H1 (cell line): ENCODE measurements around the gene TMED4. TPM values are rescaled to one million over a fixed set of nuclear protein-coding genes. Genes with fewer than 3 reads are reported as not detected.

Source experiments
- CTCF ChIA-PET: fragments of 300-600 bp; sonication (Branson Sonifier 250); formaldehyde crosslinking; loops from one replicate; lab custom pipeline; 2021; ENCODE audit not compliant: partially characterized antibody; lab: Charles Lee
- POLR2A ChIA-PET: fragments of 300-600 bp; sonication (Branson Sonifier 250); formaldehyde crosslinking; loops from one replicate; lab custom pipeline; 2021; ENCODE audit warnings: inconsistent platforms; ENCODE audit not compliant: partially characterized antibody; lab: Charles Lee
- DNase-seq, 2 experiments: peaks; one replicate each; pipeline versions ENCODE4 v3.0.0 to v3.0.0-alpha.2; 2010 to 2022; ENCODE audit warnings: low spot score in 2 of 2, low read depth in 1 of 2, mixed read lengths in 1 of 2
- FAIRE-seq: peaks from 2 replicates; lab custom pipeline; 2011; peaks lifted over from hg19 to GRCh38; lab: Jason Lieb, UNC
- H2AFZ ChIP-seq: 2 replicates; pipeline ENCODE4 v1.8.1; 2012; ENCODE audit warnings: low read length, inconsistent platforms
- H2AK5ac ChIP-seq: 2 replicates; pipeline ENCODE4 v1.6.1; 2013; ENCODE audit warnings: low read depth, low read length
- H2BK120ac ChIP-seq: replicated peaks from 2 replicates; pipeline ENCODE3; 2013; ENCODE audit warnings: low read depth, low read length, inconsistent platforms
- H2BK12ac ChIP-seq: 2 replicates; pipeline ENCODE4 v1.6.1; 2013; ENCODE audit warnings: low read depth, low read length
- H2BK15ac ChIP-seq: 2 replicates; pipeline ENCODE4 v1.6.1; 2013; ENCODE audit warnings: low read length
- H2BK20ac ChIP-seq: 2 replicates; pipeline ENCODE4 v1.6.1; 2013; ENCODE audit warnings: low read length
- H2BK5ac ChIP-seq: 2 replicates; pipeline ENCODE4 v1.6.1; 2013; ENCODE audit warnings: low read depth, low read length
- H3K14ac ChIP-seq: 2 replicates; pipeline ENCODE4 v1.6.1; 2013; ENCODE audit warnings: inconsistent platforms; ENCODE audit not compliant: insufficient read length
- H3K18ac ChIP-seq: 2 replicates; pipeline ENCODE4 v1.6.1; 2013; ENCODE audit warnings: low read length; ENCODE audit errors: extremely low read depth
- H3K23ac ChIP-seq: 2 replicates; pipeline ENCODE4 v1.6.1; 2013; ENCODE audit warnings: inconsistent platforms; ENCODE audit not compliant: insufficient read length
- H3K23me2 ChIP-seq: 2 replicates; pipeline ENCODE4 v1.6.1; 2013; ENCODE audit warnings: low read depth, low read length
- H3K27ac ChIP-seq: 2 replicates; pipeline ENCODE4 v1.6.1; 2011; ENCODE audit warnings: low read depth, low read length, inconsistent platforms
- H3K27me3 ChIP-seq, 4 experiments: replicated peaks in 1 of 4; 1 replicate in 1 of 4; 2 replicates in 3 of 4; pipeline versions ENCODE4 v1.6.1 to v1.8.1; 2011 to 2013; ENCODE audit warnings: low read length in 3 of 4, mild to moderate bottlenecking in 3 of 4, inconsistent platforms in 2 of 4, mixed read lengths in 2 of 4, moderate library complexity in 1 of 4; ENCODE audit not compliant: control insufficient read depth in 3 of 4, insufficient read depth in 3 of 4; ENCODE audit errors: extremely low read depth in 1 of 4
- H3K36me3 ChIP-seq, 4 experiments: 2 replicates each; pipeline versions ENCODE4 v1.6.1 to v1.8.1; 2011 to 2013; ENCODE audit warnings: mild to moderate bottlenecking in 4 of 4, low read length in 3 of 4, moderate library complexity in 2 of 4, control low read depth in 1 of 4, inconsistent platforms in 1 of 4; ENCODE audit not compliant: insufficient read depth in 4 of 4, control insufficient read depth in 2 of 4
- H3K4ac ChIP-seq: replicated peaks from 2 replicates; pipeline ENCODE3; 2013; ENCODE audit warnings: low read length, low read depth, mixed read lengths, inconsistent platforms; ENCODE audit not compliant: insufficient read length
- H3K4me1 ChIP-seq, 4 experiments: replicated peaks in 1 of 4; 1 replicate in 1 of 4; 2 replicates in 3 of 4; pipeline versions ENCODE4 v1.6.1 to v1.8.1; 2011 to 2013; ENCODE audit warnings: low read length in 3 of 4, inconsistent platforms in 2 of 4, mixed read lengths in 1 of 4; ENCODE audit not compliant: insufficient read depth in 4 of 4, control insufficient read depth in 3 of 4
- H3K4me2 ChIP-seq, 2 experiments: 2 replicates each; pipeline versions ENCODE4 v1.6.1 to v1.8.1; 2011 to 2013; ENCODE audit warnings: low read depth in 2 of 2, low read length in 2 of 2, control low read depth in 1 of 2, inconsistent platforms in 1 of 2, mild to moderate bottlenecking in 1 of 2; ENCODE audit not compliant: insufficient read depth in 1 of 2
- H3K4me3 ChIP-seq, 4 experiments: fragments of 200-600, 300-600 bp in 1 of 4; sonication (generic), shearing (Covaris generic), sonication (Bioruptor Twin) in 1 of 4; 2 replicates each; pipeline versions ENCODE4 v1.5.1 to v1.8.1; 2011 to 2016; ENCODE audit warnings: low read length in 4 of 4, low read depth in 3 of 4, control low read depth in 2 of 4, inconsistent platforms in 2 of 4, mild to moderate bottlenecking in 2 of 4, mixed read lengths in 1 of 4, moderate library complexity in 1 of 4; ENCODE audit not compliant: insufficient read depth in 2 of 4; ENCODE audit errors: extremely low read depth in 1 of 4
- H3K56ac ChIP-seq: replicated peaks from 2 replicates; pipeline ENCODE3; 2013; ENCODE audit warnings: low read depth, mild to moderate bottlenecking, mixed read lengths, low read length, inconsistent platforms; ENCODE audit not compliant: insufficient read length
- H3K79me1 ChIP-seq: 2 replicates; pipeline ENCODE4 v1.6.1; 2013; ENCODE audit warnings: low read depth, low read length, control low read depth
- H3K79me2 ChIP-seq, 2 experiments: 2 replicates each; pipeline versions ENCODE4 v1.6.1 to v1.8.1; 2012 to 2013; ENCODE audit warnings: low read length in 2 of 2, mild to moderate bottlenecking in 2 of 2, inconsistent platforms in 1 of 2; ENCODE audit not compliant: insufficient read depth in 2 of 2, control insufficient read depth in 1 of 2
- H3K9ac ChIP-seq, 4 experiments: replicated peaks in 1 of 4; 1 replicate in 1 of 4; 2 replicates in 3 of 4; pipeline versions ENCODE4 v1.6.1 to v1.8.1; 2011 to 2013; ENCODE audit warnings: low read depth in 3 of 4, low read length in 3 of 4, control low read depth in 2 of 4, mild to moderate bottlenecking in 2 of 4, moderate library complexity in 2 of 4, inconsistent platforms in 1 of 4; ENCODE audit errors: extremely low read depth in 1 of 4
- H3K9me3 ChIP-seq, 2 experiments: 2 replicates each; pipeline versions ENCODE4 v1.6.1 to v1.8.1; 2012 to 2013; ENCODE audit warnings: mild to moderate bottlenecking in 2 of 2, moderate library complexity in 2 of 2, control low read depth in 1 of 2, inconsistent platforms in 1 of 2, low read depth in 1 of 2, low read length in 1 of 2, mixed read lengths in 1 of 2; ENCODE audit not compliant: insufficient read depth in 2 of 2
- H4K20me1 ChIP-seq, 2 experiments: replicated peaks in 1 of 2; 2 replicates each; pipeline versions ENCODE3 to v1.8.1; 2011 to 2013; ENCODE audit warnings: inconsistent platforms in 2 of 2, low read length in 2 of 2, mild to moderate bottlenecking in 1 of 2; ENCODE audit not compliant: insufficient read depth in 2 of 2, control insufficient read depth in 1 of 2
- H4K5ac ChIP-seq: 2 replicates; pipeline ENCODE4 v1.6.1; 2013; ENCODE audit warnings: low read length, low read depth, mixed read lengths, inconsistent platforms; ENCODE audit not compliant: insufficient read length
- H4K8ac ChIP-seq: 2 replicates; pipeline ENCODE4 v1.8.0; 2013; ENCODE audit warnings: mild to moderate bottlenecking, moderate library complexity, low read length, inconsistent platforms; ENCODE audit not compliant: insufficient read depth; ENCODE audit errors: extremely low read depth
- H4K91ac ChIP-seq: replicated peaks from 2 replicates; pipeline ENCODE3; 2013; ENCODE audit warnings: low read length, mixed read lengths, inconsistent platforms; ENCODE audit not compliant: insufficient read length
- ASH2L ChIP-seq: fragments of 200-600, 300-600 bp; sonication (generic); IDR thresholded peaks from one replicate; pipeline ENCODE4 v1.7.1; 2017; ENCODE audit warnings: low read length
- BCL11A ChIP-seq, 2 experiments: IDR thresholded peaks; one replicate each; pipeline ENCODE4 v1.6.1; 2011; ENCODE audit warnings: low read depth in 2 of 2, low read length in 2 of 2, mild to moderate bottlenecking in 2 of 2
- CBX8 ChIP-seq: fragments of 300-800, 300-1000 bp; sonication (generic); IDR thresholded peaks from 2 replicates; pipeline ENCODE4 v1.7.1; 2016; ENCODE audit warnings: low read depth, low read length, borderline replicate concordance
- EZH2 ChIP-seq: fragments of 200-600 bp; sonication (generic); IDR thresholded peaks from 2 replicates; pipeline ENCODE4 v1.7.1; 2012; ENCODE audit warnings: low read depth, mild to moderate bottlenecking, moderate library complexity, low read length, inconsistent platforms; ENCODE audit not compliant: severe bottlenecking
- FOSL1 ChIP-seq: IDR thresholded peaks from 2 replicates; pipeline ENCODE4 v1.6.1; 2011; ENCODE audit warnings: mild to moderate bottlenecking, low read depth, low read length, moderate library complexity; ENCODE audit not compliant: insufficient read depth
- GTF2F1 ChIP-seq: IDR thresholded peaks from 2 replicates; pipeline ENCODE4 v1.6.1; 2012; ENCODE audit warnings: low read depth, low read length, improper control_type of control experiment, borderline replicate concordance
- HDAC2 ChIP-seq, 2 experiments: fragments of 300-600 bp in 1 of 2; sonication (generic) in 1 of 2; IDR thresholded peaks; 2 replicates each; pipeline ENCODE4 v1.6.1; 2011 to 2012; ENCODE audit warnings: low read depth in 2 of 2, low read length in 2 of 2, mild to moderate bottlenecking in 2 of 2, moderate library complexity in 2 of 2, borderline replicate concordance in 1 of 2, inconsistent platforms in 1 of 2
- POLR2A ChIP-seq, 2 experiments: IDR thresholded peaks; 1 replicate in 1 of 2; 2 replicates in 1 of 2; pipeline ENCODE4 v1.6.1; 2011; ENCODE audit warnings: low read depth in 2 of 2, low read length in 2 of 2, mild to moderate bottlenecking in 2 of 2; ENCODE audit errors: control extremely low read depth in 1 of 2
- SP1 ChIP-seq: IDR thresholded peaks from 2 replicates; pipeline ENCODE4 v1.6.1; 2011; ENCODE audit warnings: low read depth, low read length
- SP2 ChIP-seq: IDR thresholded peaks from 2 replicates; pipeline ENCODE4 v1.6.1; 2012; ENCODE audit warnings: mild to moderate bottlenecking, low read length, inconsistent platforms
- WGBS, 2 experiments: shearing (Covaris generic) in 1 of 2; methylation state at CpG; one replicate each; pipeline versions ENCODE4 v1.1.6 to v1.1.7; 2013 to 2015; ENCODE audit warnings: low lambda C conversion rate in 2 of 2, mixed read lengths in 2 of 2, inconsistent platforms in 1 of 2, low coverage in 1 of 2, missing lambda C conversion rate in 1 of 2; ENCODE audit not compliant: insufficient replicate concordance in 2 of 2, insufficient coverage in 1 of 2, insufficient read length in 1 of 2; ENCODE audit errors: extremely low coverage in 1 of 2, missing lambda C conversion rate in 1 of 2; 5-methylcytosine and 5-hydroxymethylcytosine counted together
- polyA plus RNA-seq, 7 experiments: library from polyadenylated mRNA; depleted of rRNA in 3 of 7; stranded (reverse) in 5 of 7; unstranded in 2 of 7; fragments of >200 nt in 5 of 7; fragments of 200-250 nt in 2 of 7; gene quantifications; 1 replicate in 5 of 7; 2 replicates in 1 of 7; 4 replicates in 1 of 7; pipeline versions ENCODE4 v1.2.1 to v1.2.3, GENCODE V29; 2011 to 2013; ENCODE audit warnings: missing spikeins in 2 of 7, mixed read lengths in 2 of 7
- total RNA-seq: library from RNA; stranded (reverse); fragmentation: NEBNext Ultra II Directional; extraction: Animal tissue kit (Norgen Biotek cat#: 25700); gene quantifications from 2 replicates; pipeline ENCODE4 v1.2.1, GENCODE V29; 2021

Gene TMED4
- total and polyA plus RNA-seq, 2 of the 8 experiments (the other 6 are each of a cell fraction or from before 2014, with no cell fraction given), result 44.9 to 76.7 TPM

GRCh38 chr7:44624318-44624717 lies 42.3 kb upstream of the TMED4 start:
- no peak overlapping the region for H3K9ac ChIP-seq
- no peak overlapping the region for H3K14ac ChIP-seq
- H2BK120ac ChIP-seq, result no peak overlapping the region
- no peak overlapping the region for H3K4ac ChIP-seq
- no peaks in the 10 kb centered on the region for H3K9me3 ChIP-seq
- no peak overlapping the region for H3K27ac ChIP-seq
- H3K4me3 ChIP-seq, result no peak overlapping the region
- no peaks in the 10 kb centered on the region for H3K23me2 ChIP-seq
- H3K56ac ChIP-seq, result no peak overlapping the region
- no peak overlapping the region for H2BK5ac ChIP-seq
- POLR2A ChIA-PET, result no interaction called here
- no peak overlapping the region for H3K4me2 ChIP-seq
- H3K27me3 ChIP-seq, result no peaks in the 10 kb centered on the region
- no peak overlapping the region for H2BK15ac ChIP-seq
- no peak overlapping the region for H2BK20ac ChIP-seq
- H4K20me1 ChIP-seq, result peaks cover 3 to 15% of the 10 kb centered on the region in 2 experiments
- H2AK5ac ChIP-seq, result no peak overlapping the region
- H3K79me1 ChIP-seq, result peaks cover 15% of the 10 kb centered on the region
- no peak for TF ChIP-seq HDAC2 (IDR thresholded peaks at IDR 0.05; ENCODE audit: borderline replicate concordance in 1 of 2, low read depth in 2 of 2, low read length in 2 of 2)
- TF ChIP-seq BCL11A (IDR thresholded peaks at IDR 0.05; ENCODE audit: low read depth in 2 of 2, low read length in 2 of 2), result no peak
- TF ChIP-seq EZH2, result no peak
- TF ChIP-seq GTF2F1, result no peak
- no peak for TF ChIP-seq CBX8
- TF ChIP-seq POLR2A (IDR thresholded peaks at IDR 0.05; ENCODE audit: control extremely low read depth in 1 of 2, low read depth in 2 of 2, low read length in 2 of 2), result no peak
- no peak for TF ChIP-seq ASH2L
- TF ChIP-seq FOSL1, result no peak
- no peak for TF ChIP-seq SP1
- no peak for TF ChIP-seq SP2
- TF ChIP-seq, all 59 proteins: peak for 0
- WGBS, 2 experiments, result 93% methylated on average over 9 of the region's 9 CpGs; no CpG with 5 or more reads in 1 of the 2 experiments
- Histone ChIP-seq H4K8ac (no peak overlapping the region), H3K4me1 (peaks cover 0 to 2% (median 0%) of the 10 kb centered on the region in 4 experiments; a peak in 3 of 7 replicates), H4K91ac (no peak overlapping the region), H3K18ac (no peak overlapping the region), H2AFZ (no peak overlapping the region), H3K36me3 (peaks cover 0 to 25% (median 7%) of the 10 kb centered on the region in 4 experiments; a peak in 4 of 8 replicates), H2BK12ac (no peak overlapping the region), H4K5ac (no peak overlapping the region), H3K79me2 (peaks cover 12 to 58% of the 10 kb centered on the region in 2 experiments; a peak in 3 of 4 replicates), H3K23ac (no peak overlapping the region)
- CTCF ChIA-PET, result interaction anchor here (0.7 kb wide), 1 partner anchor 28 kb away, joined by 3 read pairs; no protein-coding TSS in a partner anchor
- no peak for DNase-seq
- FAIRE-seq, result no peak
